CD4-positive, alpha-beta T cell (primary cell): Measurements from ENCODE around the gene HOXB3. TPM values are rescaled to one million over a fixed set of nuclear protein-coding genes. Genes with fewer than 3 reads are reported as not detected.
"Not testable (repeated sequence)": the region's sequence is repeated elsewhere in the genome, so short reads cannot be mapped to it uniquely, and the experiment has no call there.

Source experiments
- ATAC-seq: fragments of 200-7000 bp; cut with Tn5 transposase; one replicate; pipeline ENCODE4 v1.10.0; 2022; ENCODE audit warnings: mild to moderate bottlenecking; ENCODE audit not compliant: poor library complexity
- CTCF ChIA-PET: fragments of 350-600 bp; sonication (Branson Sonifier 250); formaldehyde crosslinking; loops from one replicate; lab custom pipeline; 2021; ENCODE audit warnings: antibody characterized with exemption, inconsistent platforms; lab: Charles Lee
- POLR2A ChIA-PET: fragments of 350-600 bp; sonication (Branson Sonifier 250); formaldehyde crosslinking; loops from one replicate; lab custom pipeline; 2021; ENCODE audit warnings: antibody characterized with exemption, inconsistent platforms; lab: Charles Lee
- DNase-seq, 14 experiments: peaks; one replicate each; pipeline ENCODE4 v3.0.0-alpha.2; 2013 to 2020; ENCODE audit warnings: mixed read lengths in 2 of 14
- H3K27ac ChIP-seq, 2 donors: one replicate each; pipeline versions ENCODE4 v1.5.1 to v1.7.0; 2013; ENCODE audit warnings: low read length in 2 of 2, low read depth in 1 of 2, mild to moderate bottlenecking in 1 of 2
- H3K27me3 ChIP-seq, 2 experiments: 1 replicate in 1 of 2; 2 replicates in 1 of 2; pipeline versions ENCODE4 v1.6.1 to v1.7.0; 2013; ENCODE audit warnings: low read length in 2 of 2, control low read depth in 1 of 2, mild to moderate bottlenecking in 1 of 2, moderate library complexity in 1 of 2; ENCODE audit not compliant: insufficient read depth in 2 of 2, control insufficient read depth in 1 of 2
- H3K36me3 ChIP-seq: one replicate; pipeline ENCODE4 v1.6.1; 2013; ENCODE audit warnings: low read length, control low read depth; ENCODE audit not compliant: insufficient read depth
- H3K4me1 ChIP-seq: one replicate; pipeline ENCODE4 v1.6.1; 2013; ENCODE audit warnings: low read length, control low read depth; ENCODE audit not compliant: insufficient read depth
- H3K4me3 ChIP-seq: one replicate; pipeline ENCODE4 v1.5.1; 2013; ENCODE audit warnings: mild to moderate bottlenecking, low read length, moderate library complexity
- H3K9me3 ChIP-seq, 2 experiments: 1 replicate in 1 of 2; 2 replicates in 1 of 2; pipeline versions ENCODE4 v1.6.1 to v1.7.0; 2013; ENCODE audit warnings: low read length in 2 of 2, mild to moderate bottlenecking in 2 of 2, control low read depth in 1 of 2, moderate library complexity in 1 of 2; ENCODE audit not compliant: control insufficient read depth in 1 of 2, insufficient read depth in 1 of 2
- H3K27ac Mint-ChIP-seq: one replicate; pipeline ENCODE4 v1.8.0; 2020; ENCODE audit warnings: mixed read lengths
- H3K27me3 Mint-ChIP-seq: one replicate; pipeline ENCODE4 v1.8.0; 2021; ENCODE audit warnings: mixed read lengths
- H3K36me3 Mint-ChIP-seq: one replicate; pipeline ENCODE4 v1.8.0; 2021; ENCODE audit warnings: low read depth, mixed read lengths
- H3K4me1 Mint-ChIP-seq: one replicate; pipeline ENCODE4 v1.8.0; 2021; ENCODE audit warnings: low read depth, mixed read lengths
- H3K4me3 Mint-ChIP-seq: one replicate; pipeline ENCODE4 v1.8.0; 2020; ENCODE audit warnings: mild to moderate bottlenecking, mixed read lengths
- H3K9me3 Mint-ChIP-seq: one replicate; pipeline ENCODE4 v1.8.0; 2020; ENCODE audit warnings: mixed read lengths
- CTCF ChIP-seq: fragments of 200-600 bp; IDR thresholded peaks from one replicate; pipeline ENCODE4 v1.8.0; 2022; ENCODE audit warnings: antibody characterized with exemption, mild to moderate bottlenecking
- intact Hi-C, 2 experiments: fragments of 100-400 bp; cut with DNase I in 1 of 2; cut with micrococcal nuclease in 1 of 2; formaldehyde crosslinking; loops; one replicate each; pipeline versions ENCODE4 v1.15.1 to v1.9.0; 2023 to 2025; cut with DNase I, micrococcal nuclease
- total RNA-seq, 174 experiments: library from RNA in 2 of 174; stranded (reverse) in 2 of 174; gene quantifications; one replicate each; pipeline ENCODE4 v1.2.3 and lab custom pipeline; 2021 to 2026

The HOXB3 gene
- total RNA-seq, 2 experiments from 2014 or later: 0.25 to 0.36 TPM

GRCh38 chr17:48513097-48513496 is 76.9 kb downstream of the HOXB3 start:
- Mint-ChIP-seq H3K36me3 (no peaks in the 10 kb centered on the region), H3K4me3 (no peak overlapping the region), H3K27ac (no peak overlapping the region), H3K27me3 (peaks cover 74% of the 10 kb centered on the region), H3K9me3 (no peaks in the 10 kb centered on the region), H3K4me1 (peaks cover 11% of the 10 kb centered on the region)
- DNase-seq (peak in 4 of 14 experiments; percentile 36 to 62 (median 42)), ATAC-seq (no peak)
- intact Hi-C loops: loop anchor here in 1 of 2 experiments (1.0 kb wide), 1 partner anchor 12 kb away; no protein-coding TSS in a partner anchor
- Histone ChIP-seq H3K9me3 (no peaks in the 10 kb centered on the region), H3K4me3 (no peak overlapping the region), H3K4me1 (peaks cover 26% of the 10 kb centered on the region), H3K27ac (no peak overlapping the region), H3K27me3 (peaks cover 2 to 7% of the 10 kb centered on the region in 2 experiments), H3K36me3 (no peaks in the 10 kb centered on the region)
- ChIA-PET POLR2A (no interaction called here), CTCF (interaction anchor here (0.8 to 1.5 kb wide), 2 partner anchors 10 to 56 kb away, joined by 3 read pairs; no protein-coding TSS in a partner anchor)
- TF ChIP-seq CTCF: no peak

- ChIA-PET CTCF (interaction anchor here (0.6 to 0.9 kb wide), 3 partner anchors 13 to 102 kb away, joined by 3 to 4 read pairs (median 3); no protein-coding TSS in a partner anchor), POLR2A (interaction anchor here (0.6 to 0.8 kb wide), 2 partner anchors 11 to 18 kb away, joined by 3 to 4 read pairs; no protein-coding TSS in a partner anchor)
- peak; percentile 81 for ATAC-seq
- peak in 10 of 14 experiments; percentile 6 to 65 (median 38) for DNase-seq
- intact Hi-C loops: no loop called here
- no peaks in the 10 kb centered on the region for H3K36me3 Mint-ChIP-seq
- peaks cover 11% of the 10 kb centered on the region for H3K4me1 Mint-ChIP-seq
- TF ChIP-seq CTCF: no peak
- Histone ChIP-seq H3K4me1 (peaks cover 26% of the 10 kb centered on the region), H3K27me3 (peaks cover 2 to 7% of the 10 kb centered on the region in 2 experiments), H3K9me3 (no peaks in the 10 kb centered on the region), H3K4me3 (no peak overlapping the region), H3K27ac (no peak overlapping the region), H3K36me3 (no peaks in the 10 kb centered on the region)
- no peaks in the 10 kb centered on the region for H3K9me3 Mint-ChIP-seq
- H3K27ac Mint-ChIP-seq: no peak overlapping the region
- H3K4me3 Mint-ChIP-seq: no peak overlapping the region
- peaks cover 59% of the 10 kb centered on the region for H3K27me3 Mint-ChIP-seq
These were observed 79.1 kb downstream of the HOXB3 start for GRCh38 chr17:48510761-48511604.

GRCh38 chr17:48510381-48510760 is 79.7 kb downstream of the HOXB3 start:
- TF ChIP-seq CTCF: no peak
- ChIA-PET CTCF (no interaction called here), POLR2A (interaction anchor here (0.6 kb wide), 1 partner anchor 11 kb away, joined by 4 read pairs; no protein-coding TSS in a partner anchor)
- H3K4me3 Mint-ChIP-seq: no peak overlapping the region
- no peak overlapping the region for H3K27ac ChIP-seq
- no peaks in the 10 kb centered on the region for H3K36me3 ChIP-seq
- DNase-seq: no peak
- ATAC-seq: no peak
- peaks cover 26% of the 10 kb centered on the region for H3K4me1 ChIP-seq
- no peaks in the 10 kb centered on the region for H3K9me3 Mint-ChIP-seq
- peaks cover 2 to 6% of the 10 kb centered on the region in 2 experiments for H3K27me3 ChIP-seq
- H3K27ac Mint-ChIP-seq: no peak overlapping the region
- no peaks in the 10 kb centered on the region for H3K36me3 Mint-ChIP-seq
- H3K4me1 Mint-ChIP-seq: peaks cover 11% of the 10 kb centered on the region
- H3K27me3 Mint-ChIP-seq: peaks cover 61% of the 10 kb centered on the region
- H3K9me3 ChIP-seq: no peaks in the 10 kb centered on the region
- no peak overlapping the region for H3K4me3 ChIP-seq
- intact Hi-C loops: no loop called here

- H3K27ac ChIP-seq, H3K36me3 ChIP-seq, H3K9me3 Mint-ChIP-seq, H3K9me3 ChIP-seq, POLR2A ChIA-PET, DNase-seq, H3K36me3 Mint-ChIP-seq, H3K4me3 Mint-ChIP-seq, ATAC-seq, H3K27ac Mint-ChIP-seq, H3K4me3 ChIP-seq, intact Hi-C loops, H3K27me3 ChIP-seq, CTCF ChIA-PET: not testable (repeated sequence)
- H3K4me1 Mint-ChIP-seq: peaks cover 11% of the 10 kb centered on the region
- peaks cover 55% of the 10 kb centered on the region for H3K27me3 Mint-ChIP-seq
- peaks cover 26% of the 10 kb centered on the region for H3K4me1 ChIP-seq
These were observed 80.3 kb downstream of the HOXB3 start for GRCh38 chr17:48509708-48510107.
